Measurements from ENCODE around the gene PNPLA7.

The PNPLA7 gene

DNA sequence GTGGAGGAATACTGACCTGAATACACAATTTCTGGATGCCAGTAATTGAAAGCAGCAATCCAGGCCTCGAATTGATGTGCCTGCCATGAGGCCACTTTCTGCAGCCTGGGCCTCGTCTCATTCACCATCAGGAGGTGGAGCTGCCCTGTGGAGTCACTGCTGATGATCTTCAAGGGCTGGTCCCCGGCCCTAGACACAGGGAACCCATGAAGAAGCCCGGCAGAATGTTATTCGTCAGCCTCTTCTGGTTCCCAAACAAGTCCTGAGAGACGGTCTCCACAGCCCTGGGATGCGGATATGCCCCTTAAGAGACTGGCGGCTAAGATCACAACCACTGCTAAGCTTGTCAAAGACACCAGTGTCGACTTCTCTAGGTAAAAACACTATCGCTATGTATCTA is 24.0 kb upstream of the PNPLA7 start:
- Histone ChIP-seq H3K4me1 (ENCODE audit: control insufficient read depth, insufficient read depth, low read length) (no peaks in the 10 kb centered on the region; the same call in 1 of the 2 replicates), H3K27ac (ENCODE audit: extremely low read depth, low read depth, low read length) (no peak overlapping the region), H3K4me3 (ENCODE audit: low read depth, low read length) (no peak overlapping the region), H3K36me3 (ENCODE audit: control insufficient read depth in 2 of 2, insufficient read depth in 1 of 2, low read length in 2 of 2) (peaks cover 18 to 60% of the 10 kb centered on the region in 2 experiments), H3K9me3 (ENCODE audit: control insufficient read depth, insufficient read depth, low read depth, low read length) (no peaks in the 10 kb centered on the region)
- ChIA-PET CTCF (interaction anchor here (0.6 to 1.6 kb wide), 2 partner anchors 8 to 428 kb away, joined by 3 to 4 read pairs; no protein-coding TSS in a partner anchor), POLR2A (no interaction called here)
- TF ChIP-seq ZNF768 (tag by site-specific recombination; IDR thresholded peaks at IDR 0.05) (no peak), ZNF560 (tag by site-specific recombination; IDR thresholded peaks at IDR 0.05; ENCODE audit: borderline replicate concordance) (no peak), GFI1B (tag by site-specific recombination; IDR thresholded peaks at IDR 0.05) (no peak), ZNF23 (tag by site-specific recombination; IDR thresholded peaks at IDR 0.05; ENCODE audit: borderline replicate concordance) (no peak), SP3 (tag by site-specific recombination; IDR thresholded peaks at IDR 0.05) (no peak), ZNF354C (tag by site-specific recombination; IDR thresholded peaks at IDR 0.05; ENCODE audit: borderline replicate concordance, low read depth) (no peak), ZBTB17 (tag by site-specific recombination; IDR thresholded peaks at IDR 0.05) (no peak), ZNF664 (tag by site-specific recombination; IDR thresholded peaks at IDR 0.05) (no peak), ZSCAN30 (tag by site-specific recombination; IDR thresholded peaks at IDR 0.05) (no peak), ZNF555 (tag by site-specific recombination; conservative IDR thresholded peaks at IDR 0.05) (no peak), ZEB2 (tag by site-specific recombination; IDR thresholded peaks at IDR 0.05) (no peak), OSR2 (tag by site-specific recombination; IDR thresholded peaks at IDR 0.05) (no peak), ZNF48 (tag by site-specific recombination; IDR thresholded peaks at IDR 0.05) (no peak), ZNF112 (tag by site-specific recombination; IDR thresholded peaks at IDR 0.05) (no peak)
- TF ChIP-seq, protein P1, sequence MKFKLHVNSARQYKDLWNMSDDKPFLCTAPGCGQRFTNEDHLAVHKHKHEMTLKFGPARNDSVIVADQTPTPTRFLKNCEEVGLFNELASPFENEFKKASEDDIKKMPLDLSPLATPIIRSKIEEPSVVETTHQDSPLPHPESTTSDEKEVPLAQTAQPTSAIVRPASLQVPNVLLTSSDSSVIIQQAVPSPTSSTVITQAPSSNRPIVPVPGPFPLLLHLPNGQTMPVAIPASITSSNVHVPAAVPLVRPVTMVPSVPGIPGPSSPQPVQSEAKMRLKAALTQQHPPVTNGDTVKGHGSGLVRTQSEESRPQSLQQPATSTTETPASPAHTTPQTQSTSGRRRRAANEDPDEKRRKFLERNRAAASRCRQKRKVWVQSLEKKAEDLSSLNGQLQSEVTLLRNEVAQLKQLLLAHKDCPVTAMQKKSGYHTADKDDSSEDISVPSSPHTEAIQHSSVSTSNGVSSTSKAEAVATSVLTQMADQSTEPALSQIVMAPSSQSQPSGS (tag by site-specific recombination; IDR thresholded peaks at IDR 0.05; ENCODE audit: low read depth): no peak
- TF ChIP-seq, protein P2, sequence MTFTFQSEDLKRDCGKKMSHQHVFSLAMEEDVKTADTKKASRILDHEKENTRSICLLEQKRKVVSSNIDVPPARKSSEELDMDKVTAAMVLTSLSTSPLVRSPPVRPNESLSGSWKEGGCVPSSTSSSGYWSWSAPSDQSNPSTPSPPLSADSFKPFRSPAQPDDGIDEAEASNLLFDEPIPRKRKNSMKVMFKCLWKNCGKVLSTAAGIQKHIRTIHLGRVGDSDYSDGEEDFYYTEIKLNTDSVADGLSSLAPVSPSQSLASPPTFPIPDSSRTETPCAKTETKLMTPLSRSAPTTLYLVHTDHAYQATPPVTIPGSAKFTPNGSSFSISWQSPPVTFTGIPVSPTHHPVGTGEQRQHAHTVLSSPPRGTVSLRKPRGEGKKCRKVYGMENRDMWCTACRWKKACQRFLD (tag by site-specific recombination; IDR thresholded peaks at IDR 0.05): no peak
- TF ChIP-seq, protein P3, sequence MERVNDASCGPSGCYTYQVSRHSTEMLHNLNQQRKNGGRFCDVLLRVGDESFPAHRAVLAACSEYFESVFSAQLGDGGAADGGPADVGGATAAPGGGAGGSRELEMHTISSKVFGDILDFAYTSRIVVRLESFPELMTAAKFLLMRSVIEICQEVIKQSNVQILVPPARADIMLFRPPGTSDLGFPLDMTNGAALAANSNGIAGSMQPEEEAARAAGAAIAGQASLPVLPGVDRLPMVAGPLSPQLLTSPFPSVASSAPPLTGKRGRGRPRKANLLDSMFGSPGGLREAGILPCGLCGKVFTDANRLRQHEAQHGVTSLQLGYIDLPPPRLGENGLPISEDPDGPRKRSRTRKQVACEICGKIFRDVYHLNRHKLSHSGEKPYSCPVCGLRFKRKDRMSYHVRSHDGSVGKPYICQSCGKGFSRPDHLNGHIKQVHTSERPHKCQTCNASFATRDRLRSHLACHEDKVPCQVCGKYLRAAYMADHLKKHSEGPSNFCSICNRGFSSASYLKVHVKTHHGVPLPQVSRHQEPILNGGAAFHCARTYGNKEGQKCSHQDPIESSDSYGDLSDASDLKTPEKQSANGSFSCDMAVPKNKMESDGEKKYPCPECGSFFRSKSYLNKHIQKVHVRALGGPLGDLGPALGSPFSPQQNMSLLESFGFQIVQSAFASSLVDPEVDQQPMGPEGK (tag by site-specific recombination; IDR thresholded peaks at IDR 0.05): no peak

DNA sequence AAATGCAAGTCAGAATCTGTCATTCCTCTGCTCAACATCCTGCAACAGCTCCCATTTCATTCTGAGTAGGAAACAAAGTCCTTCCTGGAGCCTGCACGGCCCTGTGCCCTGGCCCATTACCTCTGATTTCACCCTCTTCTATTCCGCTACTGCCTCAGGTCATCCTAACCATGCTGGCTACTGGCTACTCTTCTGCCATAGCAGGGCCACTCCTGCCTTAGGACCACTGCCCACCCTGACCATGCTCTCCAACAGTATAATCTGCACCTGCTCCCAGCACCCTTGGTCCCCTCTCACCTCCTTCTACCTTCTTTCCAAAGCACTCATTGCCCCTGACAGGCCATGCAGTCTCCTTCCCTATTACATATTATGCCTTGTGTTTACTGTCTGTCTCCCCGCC is 20.4 kb upstream of the PNPLA7 start:
- no peak overlapping the region for H3K4me3 ChIP-seq (ENCODE audit: low read depth, low read length)
- H3K36me3 ChIP-seq (ENCODE audit: control insufficient read depth in 2 of 2, insufficient read depth in 1 of 2, low read length in 2 of 2): peaks cover 12 to 48% of the 10 kb centered on the region in 2 experiments
- H3K27ac ChIP-seq (ENCODE audit: extremely low read depth, low read depth, low read length): no peak overlapping the region
- no peaks in the 10 kb centered on the region for H3K9me3 ChIP-seq (ENCODE audit: control insufficient read depth, insufficient read depth, low read depth, low read length)
- ChIA-PET CTCF (interaction anchor here (1.0 kb wide), 1 partner anchor 9 kb away, joined by 3 read pairs; no protein-coding TSS in a partner anchor), POLR2A (no interaction called here)
- H3K4me1 ChIP-seq (ENCODE audit: control insufficient read depth, insufficient read depth, low read length): no peaks in the 10 kb centered on the region
- no peak for TF ChIP-seq ZBTB20 (tag by site-specific recombination; IDR thresholded peaks at IDR 0.05)
- TF ChIP-seq, protein P4, sequence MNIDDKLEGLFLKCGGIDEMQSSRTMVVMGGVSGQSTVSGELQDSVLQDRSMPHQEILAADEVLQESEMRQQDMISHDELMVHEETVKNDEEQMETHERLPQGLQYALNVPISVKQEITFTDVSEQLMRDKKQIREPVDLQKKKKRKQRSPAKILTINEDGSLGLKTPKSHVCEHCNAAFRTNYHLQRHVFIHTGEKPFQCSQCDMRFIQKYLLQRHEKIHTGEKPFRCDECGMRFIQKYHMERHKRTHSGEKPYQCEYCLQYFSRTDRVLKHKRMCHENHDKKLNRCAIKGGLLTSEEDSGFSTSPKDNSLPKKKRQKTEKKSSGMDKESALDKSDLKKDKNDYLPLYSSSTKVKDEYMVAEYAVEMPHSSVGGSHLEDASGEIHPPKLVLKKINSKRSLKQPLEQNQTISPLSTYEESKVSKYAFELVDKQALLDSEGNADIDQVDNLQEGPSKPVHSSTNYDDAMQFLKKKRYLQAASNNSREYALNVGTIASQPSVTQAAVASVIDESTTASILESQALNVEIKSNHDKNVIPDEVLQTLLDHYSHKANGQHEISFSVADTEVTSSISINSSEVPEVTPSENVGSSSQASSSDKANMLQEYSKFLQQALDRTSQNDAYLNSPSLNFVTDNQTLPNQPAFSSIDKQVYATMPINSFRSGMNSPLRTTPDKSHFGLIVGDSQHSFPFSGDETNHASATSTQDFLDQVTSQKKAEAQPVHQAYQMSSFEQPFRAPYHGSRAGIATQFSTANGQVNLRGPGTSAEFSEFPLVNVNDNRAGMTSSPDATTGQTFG (tag by site-specific recombination; IDR thresholded peaks at IDR 0.05; ENCODE audit: borderline replicate concordance): no peak
- TF ChIP-seq, protein P5, sequence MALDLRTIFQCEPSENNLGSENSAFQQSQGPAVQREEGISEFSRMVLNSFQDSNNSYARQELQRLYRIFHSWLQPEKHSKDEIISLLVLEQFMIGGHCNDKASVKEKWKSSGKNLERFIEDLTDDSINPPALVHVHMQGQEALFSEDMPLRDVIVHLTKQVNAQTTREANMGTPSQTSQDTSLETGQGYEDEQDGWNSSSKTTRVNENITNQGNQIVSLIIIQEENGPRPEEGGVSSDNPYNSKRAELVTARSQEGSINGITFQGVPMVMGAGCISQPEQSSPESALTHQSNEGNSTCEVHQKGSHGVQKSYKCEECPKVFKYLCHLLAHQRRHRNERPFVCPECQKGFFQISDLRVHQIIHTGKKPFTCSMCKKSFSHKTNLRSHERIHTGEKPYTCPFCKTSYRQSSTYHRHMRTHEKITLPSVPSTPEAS (tag by site-specific recombination; IDR thresholded peaks at IDR 0.05): no peak
- TF ChIP-seq, protein P6, sequence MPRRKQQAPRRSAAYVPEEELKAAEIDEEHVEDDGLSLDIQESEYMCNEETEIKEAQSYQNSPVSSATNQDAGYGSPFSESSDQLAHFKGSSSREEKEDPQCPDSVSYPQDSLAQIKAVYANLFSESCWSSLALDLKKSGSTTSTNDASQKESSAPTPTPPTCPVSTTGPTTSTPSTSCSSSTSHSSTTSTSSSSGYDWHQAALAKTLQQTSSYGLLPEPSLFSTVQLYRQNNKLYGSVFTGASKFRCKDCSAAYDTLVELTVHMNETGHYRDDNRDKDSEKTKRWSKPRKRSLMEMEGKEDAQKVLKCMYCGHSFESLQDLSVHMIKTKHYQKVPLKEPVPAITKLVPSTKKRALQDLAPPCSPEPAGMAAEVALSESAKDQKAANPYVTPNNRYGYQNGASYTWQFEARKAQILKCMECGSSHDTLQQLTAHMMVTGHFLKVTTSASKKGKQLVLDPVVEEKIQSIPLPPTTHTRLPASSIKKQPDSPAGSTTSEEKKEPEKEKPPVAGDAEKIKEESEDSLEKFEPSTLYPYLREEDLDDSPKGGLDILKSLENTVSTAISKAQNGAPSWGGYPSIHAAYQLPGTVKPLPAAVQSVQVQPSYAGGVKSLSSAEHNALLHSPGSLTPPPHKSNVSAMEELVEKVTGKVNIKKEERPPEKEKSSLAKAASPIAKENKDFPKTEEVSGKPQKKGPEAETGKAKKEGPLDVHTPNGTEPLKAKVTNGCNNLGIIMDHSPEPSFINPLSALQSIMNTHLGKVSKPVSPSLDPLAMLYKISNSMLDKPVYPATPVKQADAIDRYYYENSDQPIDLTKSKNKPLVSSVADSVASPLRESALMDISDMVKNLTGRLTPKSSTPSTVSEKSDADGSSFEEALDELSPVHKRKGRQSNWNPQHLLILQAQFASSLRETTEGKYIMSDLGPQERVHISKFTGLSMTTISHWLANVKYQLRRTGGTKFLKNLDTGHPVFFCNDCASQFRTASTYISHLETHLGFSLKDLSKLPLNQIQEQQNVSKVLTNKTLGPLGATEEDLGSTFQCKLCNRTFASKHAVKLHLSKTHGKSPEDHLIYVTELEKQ (tag by site-specific recombination; IDR thresholded peaks at IDR 0.05; ENCODE audit: borderline replicate concordance): no peak
- TF ChIP-seq ZNF138 (tag by site-specific recombination; IDR thresholded peaks at IDR 0.05; ENCODE audit: borderline replicate concordance): no peak
- TF ChIP-seq ZBTB17 (tag by site-specific recombination; IDR thresholded peaks at IDR 0.05): no peak
- no peak for TF ChIP-seq KLF1 (tag by site-specific recombination; IDR thresholded peaks at IDR 0.05)
- no peak for TF ChIP-seq HOXA7 (CRISPR knock-in tag; IDR thresholded peaks at IDR 0.05; ENCODE audit: borderline replicate concordance)

Measured in HEK293 (cell line).